Activated naive CD4-positive, alpha-beta T cell treated with anti-CD3 and anti-CD28 coated beads, Interleukin-2, amount 50 U/mL, for 72 hours (primary cell): ENCODE results near the gene NT5C1B. TPM values are rescaled to one million over a fixed set of nuclear protein-coding genes. Genes with fewer than 3 reads are reported as not detected.
A peak's percentile ranks its signal among the peaks of the same experiment; 100 is the strongest.

Experiments
- ATAC-seq, 2 donors: fragments of 150-1000 bp; cut with Tn5 transposase; 2 replicates each; pipeline ENCODE4 v1.10.0; 2021; ENCODE audit warnings: mild to moderate bottlenecking in 2 of 2, moderate library complexity in 2 of 2
- DNase-seq, 2 donors: peaks; one replicate each; pipeline ENCODE4 v3.0.0; 2021 to 2022; ENCODE audit warnings: low spot score in 2 of 2
- H3K27ac Mint-ChIP-seq, 2 donors: one replicate each; pipeline ENCODE4 v1.8.0; 2022; ENCODE audit warnings: mild to moderate bottlenecking in 2 of 2, mixed read lengths in 2 of 2
- H3K36me3 Mint-ChIP-seq, 2 donors: one replicate each; pipeline ENCODE4 v1.8.0; 2022; ENCODE audit warnings: mixed read lengths in 2 of 2
- H3K9me3 Mint-ChIP-seq, 2 donors: one replicate each; pipeline ENCODE4 v1.8.0; 2022; ENCODE audit warnings: mixed read lengths in 2 of 2
- total RNA-seq, 2 donors: library from RNA; stranded (reverse); gene quantifications; one replicate each; pipeline ENCODE4 v1.2.3, GENCODE V29; 2022

The NT5C1B gene
- total RNA-seq, 2 donors from 2014 or later, result not detected

GRCh38 chr2:18580606-18581005, 8.8 kb downstream of the NT5C1B start:
- ATAC-seq (no peak), DNase-seq (no peak)
- peaks cover 45 to 48% of the 10 kb centered on the region in 2 donors for H3K36me3 Mint-ChIP-seq
- H3K9me3 Mint-ChIP-seq, result peaks cover 10 to 28% of the 10 kb centered on the region in 2 donors
- no peak overlapping the region for H3K27ac Mint-ChIP-seq

DNA sequence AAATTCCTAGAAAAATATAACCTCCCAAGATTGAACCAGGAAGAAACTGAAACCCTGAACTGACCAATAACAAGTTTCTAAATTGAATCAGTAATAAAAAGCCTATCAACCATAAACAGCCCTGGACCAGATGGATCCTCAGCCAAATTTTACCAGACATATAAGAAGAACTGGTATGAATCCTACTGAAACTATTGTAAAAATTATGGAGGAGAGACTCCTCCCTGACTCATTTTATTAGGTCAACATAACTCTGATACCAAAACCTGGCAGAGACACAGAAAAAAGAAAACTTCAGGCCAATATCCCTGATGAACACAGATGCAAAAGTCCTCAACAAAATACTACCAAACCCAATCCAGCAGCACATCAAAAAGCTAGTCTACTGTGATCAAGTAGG, 11.3 kb downstream of the NT5C1B start:
- ATAC-seq (no peak), DNase-seq (no peak)
- peaks cover 26 to 40% of the 10 kb centered on the region in 2 donors for H3K36me3 Mint-ChIP-seq
- peaks cover 3 to 27% of the 10 kb centered on the region in 2 donors for H3K9me3 Mint-ChIP-seq
- H3K27ac Mint-ChIP-seq, result no peak overlapping the region

DNA sequence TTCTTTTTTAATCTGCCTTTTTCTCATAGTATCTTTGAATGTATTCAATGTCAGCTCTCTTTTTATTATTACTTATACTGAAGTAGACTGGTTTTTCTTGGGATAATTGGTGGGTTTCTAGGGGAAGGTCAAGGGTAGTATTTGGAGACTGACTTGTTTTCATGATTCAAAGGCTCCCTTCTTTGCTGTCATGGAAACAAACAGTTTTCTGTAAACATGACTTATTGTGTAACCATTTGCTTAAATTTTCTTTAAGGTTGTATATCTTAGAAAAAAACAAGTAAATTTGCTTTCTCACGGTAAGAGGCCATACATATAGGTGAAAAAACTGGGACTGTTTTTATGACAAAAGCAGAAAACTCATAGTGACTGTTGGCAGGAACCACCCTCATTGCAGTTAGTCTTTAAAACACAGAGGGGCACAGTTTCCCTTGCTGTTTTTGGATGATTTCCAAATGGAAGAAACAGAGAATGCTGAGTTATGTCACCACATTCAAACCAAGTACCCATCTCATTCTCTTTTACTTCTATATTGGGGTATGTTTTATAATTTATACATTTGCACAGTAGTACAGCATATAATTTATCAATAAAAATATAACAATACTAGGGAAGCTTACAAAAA, 23.1 kb downstream of the NT5C1B start:
- H3K27ac Mint-ChIP-seq, result no peak overlapping the region
- peaks cover 24 to 30% of the 10 kb centered on the region in 2 donors for H3K36me3 Mint-ChIP-seq
- DNase-seq (no peak), ATAC-seq (no peak)
- peaks cover 4% of the 10 kb centered on the region in 2 donors for H3K9me3 Mint-ChIP-seq

DNA sequence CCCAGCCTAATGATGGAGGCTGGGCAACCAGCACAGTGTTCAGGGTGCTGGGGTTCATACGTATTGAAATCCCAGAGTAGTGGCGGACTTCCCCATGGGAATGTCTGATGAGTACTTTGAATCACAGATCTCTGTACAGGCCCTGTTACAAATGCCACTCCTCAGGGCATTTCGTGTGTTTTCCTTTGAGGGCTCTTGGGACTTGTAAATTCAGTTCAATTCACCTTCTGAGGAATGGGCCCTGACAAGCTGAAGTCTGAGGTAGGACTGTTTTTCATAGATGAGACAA, 28.6 kb downstream of the NT5C1B start:
- Mint-ChIP-seq H3K36me3 (peaks cover 26 to 45% of the 10 kb centered on the region in 2 donors), H3K9me3 (peaks cover 4% of the 10 kb centered on the region in 2 donors), H3K27ac (peak overlapping the region; percentile 92 to 96)
- ATAC-seq (no peak), DNase-seq (no peak)

DNA sequence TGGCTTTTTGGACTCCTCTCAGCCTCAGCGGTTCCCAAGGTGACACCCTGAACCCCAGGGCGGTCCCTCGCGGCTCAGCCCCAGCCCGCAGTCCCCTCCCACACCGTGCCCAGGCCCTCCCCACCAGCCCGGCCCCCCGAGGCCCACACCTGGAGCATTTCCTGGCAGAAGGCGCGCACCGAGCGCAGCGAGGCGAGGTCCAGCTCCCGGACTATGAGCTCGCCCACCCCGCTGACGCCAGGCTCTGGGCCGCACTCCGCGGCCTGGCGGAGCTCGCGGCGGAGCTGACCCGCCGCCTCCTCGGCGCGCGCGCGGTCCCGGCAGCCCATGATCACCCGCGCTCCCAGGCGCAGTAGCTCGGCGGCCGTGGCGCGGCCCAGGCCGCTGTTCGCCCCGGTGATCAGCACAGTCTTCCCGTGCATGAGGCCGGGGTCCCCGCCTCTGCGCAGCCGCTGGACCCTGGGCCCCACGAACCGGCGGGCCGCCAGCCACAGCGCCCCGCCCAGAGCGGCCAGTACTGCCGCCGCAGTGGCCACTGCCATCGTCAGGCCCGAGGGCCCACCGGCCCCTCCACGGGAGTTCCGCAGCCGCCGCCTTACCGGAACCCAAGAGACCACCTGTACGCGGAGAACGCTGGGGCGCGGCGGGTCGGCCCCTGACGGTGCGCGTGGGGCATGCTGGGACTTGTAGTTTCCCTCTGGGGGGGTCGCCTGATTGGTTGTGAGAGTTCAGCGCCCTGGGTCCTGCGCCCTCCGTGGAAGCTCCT, 29.2 kb downstream of the NT5C1B start, which contains the start of gene RDH14:
RDH14 (minus strand) TSS at position 623 of the 766 bp plus-strand sequence; CDS start at position 542, 81 bp downstream.
- ATAC-seq (peak; percentile 92 to 94), DNase-seq (peak; percentile 86 to 88)
- Mint-ChIP-seq H3K27ac (peak within 1 kb of the TSS; percentile 92 to 96), H3K36me3 (peaks cover 28 to 47% of the 10 kb centered on the region in 2 donors), H3K9me3 (peaks cover 3 to 4% of the 10 kb centered on the region in 2 donors)

- Mint-ChIP-seq H3K36me3 (peaks cover 29 to 43% of the 10 kb centered on the region in 2 donors), H3K27ac (peak overlapping the region; percentile 92 to 95), H3K9me3 (peaks cover 0 to 4% of the 10 kb centered on the region in 2 donors)
- ATAC-seq (no peak), DNase-seq (no peak)
Observed at GRCh38 chr2:18559531-18560030, 29.8 kb downstream of the NT5C1B start.

- Mint-ChIP-seq H3K27ac (peak overlapping the region in 1 of 2 donors; percentile 92), H3K36me3 (peaks cover 24 to 48% of the 10 kb centered on the region in 2 donors), H3K9me3 (peaks cover 0 to 4% of the 10 kb centered on the region in 2 donors)
- ATAC-seq (no peak), DNase-seq (no peak)
Observed at GRCh38 chr2:18558458-18558857, 30.9 kb downstream of the NT5C1B start.

GRCh38 chr2:18557121-18557520, 32.2 kb downstream of the NT5C1B start:
- peaks cover 0 to 1% of the 10 kb centered on the region in 2 donors for H3K9me3 Mint-ChIP-seq
- no peak for ATAC-seq
- H3K27ac Mint-ChIP-seq, result no peak overlapping the region
- DNase-seq, result no peak
- H3K36me3 Mint-ChIP-seq, result peaks cover 24 to 48% of the 10 kb centered on the region in 2 donors

GRCh38 chr2:18552351-18553077, 36.9 kb downstream of the NT5C1B start:
- peaks cover 9 to 44% of the 10 kb centered on the region in 2 donors for H3K36me3 Mint-ChIP-seq
- DNase-seq (no peak), ATAC-seq (peak; percentile 18 to 78)
- H3K27ac Mint-ChIP-seq, result peak overlapping the region in 1 of 2 donors; percentile 29
- H3K9me3 Mint-ChIP-seq, result no peaks in the 10 kb centered on the region

GRCh38 chr2:18551623-18552022, 37.7 kb downstream of the NT5C1B start:
- DNase-seq, result no peak
- peaks cover 9 to 37% of the 10 kb centered on the region in 2 donors for H3K36me3 Mint-ChIP-seq
- no peak for ATAC-seq
- H3K9me3 Mint-ChIP-seq, result no peaks in the 10 kb centered on the region
- no peak overlapping the region for H3K27ac Mint-ChIP-seq

DNA sequence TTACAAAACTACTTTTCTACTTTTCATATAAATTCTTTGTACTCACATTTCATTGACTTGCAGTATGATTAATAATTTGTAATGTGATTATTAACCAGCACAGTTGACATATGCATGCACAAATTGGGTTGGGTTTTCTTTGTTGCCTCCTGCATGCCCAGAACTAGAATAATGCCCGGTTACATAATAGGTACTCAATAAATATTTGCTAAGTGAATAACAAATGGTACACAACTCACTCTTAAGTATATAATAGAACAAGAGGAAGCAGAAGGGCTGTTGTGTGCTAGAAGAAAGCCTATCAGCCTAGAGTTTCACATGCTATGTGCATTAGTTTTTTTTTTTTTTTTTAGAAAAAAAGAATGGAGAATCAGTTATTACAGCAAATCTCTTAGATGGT, 38.2 kb downstream of the NT5C1B start:
- no peak for ATAC-seq
- no peak for DNase-seq

GRCh38 chr2:18550433-18550832, 38.9 kb downstream of the NT5C1B start:
- Mint-ChIP-seq H3K27ac (no peak overlapping the region), H3K9me3 (no peaks in the 10 kb centered on the region), H3K36me3 (peaks cover 7 to 28% of the 10 kb centered on the region in 2 donors)
- no peak for DNase-seq
- ATAC-seq, result no peak

More for the DNA sequence above, 38.2 kb downstream of the NT5C1B start:
- Mint-ChIP-seq H3K9me3 (no peaks in the 10 kb centered on the region), H3K27ac (no peak overlapping the region), H3K36me3 (peaks cover 9 to 32% of the 10 kb centered on the region in 2 donors)

DNA sequence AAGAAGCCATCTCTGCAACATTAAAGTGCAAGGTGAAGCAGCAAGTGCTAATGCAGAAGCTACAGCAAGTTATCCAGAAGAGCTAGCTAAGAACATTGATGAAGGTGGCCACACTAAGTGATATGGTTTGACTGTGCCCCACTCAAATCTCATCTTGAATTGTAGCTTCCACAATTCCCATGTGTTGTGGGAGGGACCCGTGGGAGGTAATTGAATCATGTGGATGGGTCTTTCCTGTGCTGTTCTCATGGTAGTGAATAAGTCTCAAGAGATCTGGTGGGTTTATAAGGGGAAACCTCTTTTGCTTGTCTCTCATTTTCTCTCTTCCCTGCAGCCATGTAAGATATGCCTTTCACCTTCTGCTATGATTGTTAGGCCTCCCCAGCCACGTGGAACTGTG, 40.3 kb downstream of the NT5C1B start:
- DNase-seq (no peak), ATAC-seq (no peak)
- peak overlapping the region in 1 of 2 donors; percentile 33 for H3K27ac Mint-ChIP-seq

GRCh38 chr2:18548621-18549020, 40.7 kb downstream of the NT5C1B start:
- no peak for DNase-seq
- Mint-ChIP-seq H3K27ac (peak overlapping the region; percentile 24 to 33), H3K36me3 (peaks cover 0 to 20% of the 10 kb centered on the region in 2 donors), H3K9me3 (no peaks in the 10 kb centered on the region)
- no peak for ATAC-seq

More for the DNA sequence above, 40.3 kb downstream of the NT5C1B start:
- no peaks in the 10 kb centered on the region for H3K9me3 Mint-ChIP-seq
- H3K36me3 Mint-ChIP-seq, result peaks cover 0 to 23% of the 10 kb centered on the region in 2 donors

DNA sequence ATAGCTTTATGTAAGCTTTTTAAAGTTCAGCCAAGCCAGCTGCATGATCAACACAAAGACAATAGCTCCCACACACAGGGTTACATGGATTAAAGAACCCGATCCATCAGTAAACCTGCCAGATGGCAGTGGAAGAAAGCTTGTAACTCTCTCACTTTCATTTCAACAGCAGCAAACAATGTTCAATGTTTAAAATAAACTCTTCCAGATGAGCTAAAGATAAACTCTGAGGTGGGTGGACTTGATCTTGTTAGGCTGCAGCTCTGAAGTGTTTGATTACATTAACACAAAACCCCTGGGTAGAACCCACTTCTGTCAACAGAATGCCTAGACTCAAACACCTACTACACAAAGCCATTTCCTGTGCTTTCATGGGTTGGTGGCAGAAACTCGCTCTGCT, 42.8 kb downstream of the NT5C1B start:
- H3K9me3 Mint-ChIP-seq, result no peaks in the 10 kb centered on the region
- ATAC-seq (peak in 1 of 2 donors; percentile 56), DNase-seq (no peak)
- H3K27ac Mint-ChIP-seq, result no peak overlapping the region
- H3K36me3 Mint-ChIP-seq, result peaks cover 5 to 13% of the 10 kb centered on the region in 2 donors

DNA sequence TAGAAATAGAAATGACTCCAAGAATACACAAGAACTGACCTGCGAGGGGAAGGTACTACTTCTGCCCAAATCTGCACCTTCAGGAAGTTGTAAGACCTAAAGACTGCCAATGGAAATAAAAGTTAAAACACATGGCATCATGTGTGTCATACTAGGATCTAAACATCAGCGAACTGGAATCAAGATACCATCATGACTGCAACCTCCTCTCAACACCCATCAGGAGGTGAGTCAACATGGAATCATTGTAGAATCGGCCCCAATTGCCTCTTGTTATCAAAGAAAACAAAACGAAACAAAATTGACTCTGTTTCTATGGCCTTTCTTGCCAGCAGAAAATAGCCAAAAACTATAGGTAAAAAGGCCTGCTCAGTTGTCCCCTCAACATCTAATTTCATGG, 44.0 kb downstream of the NT5C1B start:
- Mint-ChIP-seq H3K27ac (peak overlapping the region in 1 of 2 donors; percentile 62), H3K36me3 (peaks cover 14 to 15% of the 10 kb centered on the region in 2 donors), H3K9me3 (peaks cover 0 to 5% of the 10 kb centered on the region in 2 donors)
- DNase-seq (no peak), ATAC-seq (peak; percentile 73 to 84)

DNA sequence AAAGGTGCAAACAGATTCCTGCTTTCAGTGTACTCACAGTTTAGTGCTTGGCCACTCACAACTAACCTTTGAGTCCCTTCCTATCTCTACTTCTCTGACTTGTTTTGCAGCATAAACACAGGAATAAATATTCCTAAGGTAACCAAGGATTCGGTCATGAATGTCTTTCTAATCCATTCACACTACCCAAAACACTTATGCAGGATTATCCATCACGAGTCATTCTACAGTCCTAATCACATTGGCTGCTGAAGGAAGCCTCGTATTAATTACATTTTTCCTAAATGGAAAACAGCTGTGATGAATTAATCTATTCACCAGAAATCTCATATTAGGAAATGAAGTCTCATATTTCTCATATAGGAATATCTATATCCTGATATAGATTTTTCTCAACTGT, 45.2 kb downstream of the NT5C1B start:
- Mint-ChIP-seq H3K9me3 (peaks cover 0 to 5% of the 10 kb centered on the region in 2 donors), H3K27ac (no peak overlapping the region), H3K36me3 (peaks cover 14 to 15% of the 10 kb centered on the region in 2 donors)
- DNase-seq (no peak), ATAC-seq (no peak)
